Measurements from ENCODE around the gene HES5.
A peak's percentile ranks its signal among the peaks of the same experiment; 100 is the strongest.

The HES5 gene

DNA sequence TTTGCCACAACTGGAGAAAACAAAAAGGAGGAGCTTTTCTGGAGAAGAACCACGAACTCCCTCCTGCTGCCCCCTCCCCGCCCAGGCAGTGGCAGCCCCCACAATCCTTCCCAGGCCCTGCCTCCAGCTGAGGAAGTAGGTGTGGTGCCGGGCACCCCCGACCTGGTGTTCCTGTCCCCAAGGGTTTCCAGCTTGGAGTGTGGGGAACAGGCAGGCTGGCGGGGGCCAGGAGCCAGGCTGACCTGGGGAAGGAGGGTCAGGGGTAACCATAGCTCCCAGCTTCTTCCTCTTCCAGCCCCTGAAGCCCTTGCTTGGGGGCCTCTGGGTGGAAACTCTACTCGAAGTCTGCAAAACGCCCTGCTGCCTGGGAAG is 4.2 kb upstream of the HES5 start:
- no peak overlapping the region for H2AFZ ChIP-seq
- H3K4me1 ChIP-seq: no peaks in the 10 kb centered on the region
- no peaks in the 10 kb centered on the region for H3K9me3 ChIP-seq (ENCODE audit: control insufficient read depth, low read length)
- H3K27me3 ChIP-seq (ENCODE audit: control insufficient read depth, insufficient read depth, low read length): no peaks in the 10 kb centered on the region
- no peak overlapping the region for H3K27ac ChIP-seq
- no peak overlapping the region for H3K4me3 ChIP-seq (ENCODE audit: low read depth, low read length)
- no peak overlapping the region for H3K4me2 ChIP-seq (ENCODE audit: low read length)
- no peaks in the 10 kb centered on the region for H3K36me3 ChIP-seq (ENCODE audit: control insufficient read depth, insufficient read depth, low read length)
- TF ChIP-seq, protein P1, sequence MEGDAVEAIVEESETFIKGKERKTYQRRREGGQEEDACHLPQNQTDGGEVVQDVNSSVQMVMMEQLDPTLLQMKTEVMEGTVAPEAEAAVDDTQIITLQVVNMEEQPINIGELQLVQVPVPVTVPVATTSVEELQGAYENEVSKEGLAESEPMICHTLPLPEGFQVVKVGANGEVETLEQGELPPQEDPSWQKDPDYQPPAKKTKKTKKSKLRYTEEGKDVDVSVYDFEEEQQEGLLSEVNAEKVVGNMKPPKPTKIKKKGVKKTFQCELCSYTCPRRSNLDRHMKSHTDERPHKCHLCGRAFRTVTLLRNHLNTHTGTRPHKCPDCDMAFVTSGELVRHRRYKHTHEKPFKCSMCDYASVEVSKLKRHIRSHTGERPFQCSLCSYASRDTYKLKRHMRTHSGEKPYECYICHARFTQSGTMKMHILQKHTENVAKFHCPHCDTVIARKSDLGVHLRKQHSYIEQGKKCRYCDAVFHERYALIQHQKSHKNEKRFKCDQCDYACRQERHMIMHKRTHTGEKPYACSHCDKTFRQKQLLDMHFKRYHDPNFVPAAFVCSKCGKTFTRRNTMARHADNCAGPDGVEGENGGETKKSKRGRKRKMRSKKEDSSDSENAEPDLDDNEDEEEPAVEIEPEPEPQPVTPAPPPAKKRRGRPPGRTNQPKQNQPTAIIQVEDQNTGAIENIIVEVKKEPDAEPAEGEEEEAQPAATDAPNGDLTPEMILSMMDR (IDR thresholded peaks at IDR 0.05): no peak
- no peak overlapping the region for H3K9ac ChIP-seq
- no peaks in the 10 kb centered on the region for H3K79me2 ChIP-seq

DNA sequence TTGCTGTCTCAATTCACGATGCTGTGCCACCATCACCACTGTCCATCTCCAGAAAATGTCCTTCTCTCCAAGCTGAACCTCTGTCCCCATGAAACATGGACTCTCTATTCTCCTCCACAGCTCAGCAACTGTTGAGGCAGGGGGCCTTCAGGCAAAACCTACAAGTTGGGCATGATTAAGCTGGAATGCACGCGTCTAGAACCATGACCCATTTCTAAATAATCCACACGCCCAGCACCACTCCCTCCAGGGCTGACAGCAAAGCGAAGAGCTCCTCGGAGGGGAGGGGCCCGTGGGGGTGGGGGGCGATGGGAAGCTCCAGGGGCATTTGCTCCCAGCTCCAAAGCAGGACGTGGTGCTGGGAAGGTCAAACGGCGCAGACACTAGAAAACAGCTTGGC is 3.3 kb upstream of the HES5 start:
- Histone ChIP-seq H3K9me3 (ENCODE audit: control insufficient read depth, low read length) (no peaks in the 10 kb centered on the region), H3K79me2 (no peaks in the 10 kb centered on the region), H3K4me1 (peaks cover 3% of the 10 kb centered on the region), H3K9ac (no peak overlapping the region), H2AFZ (no peak overlapping the region), H3K4me2 (ENCODE audit: low read length) (no peak overlapping the region), H3K4me3 (ENCODE audit: low read depth, low read length) (no peak overlapping the region), H3K27me3 (ENCODE audit: control insufficient read depth, insufficient read depth, low read length) (no peaks in the 10 kb centered on the region), H3K36me3 (ENCODE audit: control insufficient read depth, insufficient read depth, low read length) (no peaks in the 10 kb centered on the region), H3K27ac (no peak overlapping the region)
- TF ChIP-seq, protein P1 (IDR thresholded peaks at IDR 0.05): no peak

DNA sequence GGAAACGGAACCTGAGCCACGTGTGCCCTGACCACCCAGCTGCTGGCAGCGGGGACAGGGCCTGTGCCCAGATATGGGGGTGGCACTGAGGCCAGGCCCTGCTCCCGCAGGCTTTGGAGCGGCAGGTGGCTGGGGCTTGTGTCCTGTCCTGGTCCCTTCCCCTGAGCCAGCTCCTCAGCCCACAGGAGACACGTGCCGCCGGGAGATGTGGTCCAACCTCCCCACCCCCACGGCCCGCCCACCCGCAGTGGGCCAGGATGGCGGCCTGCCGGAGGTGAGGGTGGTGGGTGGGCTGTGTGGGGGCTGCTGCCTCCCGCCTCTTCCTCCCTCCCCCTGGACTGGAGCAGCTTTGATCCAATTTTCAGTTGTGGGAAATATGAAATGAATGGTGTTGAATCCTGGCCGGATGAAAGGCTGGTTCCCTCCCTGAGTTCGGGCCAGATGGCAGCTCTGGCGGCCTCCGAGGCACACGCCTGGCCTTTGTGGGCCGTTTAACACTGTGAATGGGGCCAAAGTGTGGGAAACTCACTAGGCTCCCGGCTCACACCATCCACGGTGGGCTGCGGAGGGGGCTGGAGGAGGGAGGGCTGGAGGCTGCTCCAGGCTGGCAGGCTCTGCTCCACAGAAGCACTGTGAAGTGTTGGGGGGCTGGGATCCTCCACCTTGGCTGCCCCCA is 2.6 kb upstream of the HES5 start:
- TF ChIP-seq, protein P1 (IDR thresholded peaks at IDR 0.05): no peak
- Histone ChIP-seq H3K4me3 (ENCODE audit: low read depth, low read length) (no peak overlapping the region), H3K27me3 (ENCODE audit: control insufficient read depth, insufficient read depth, low read length) (no peaks in the 10 kb centered on the region), H3K4me1 (peaks cover 3% of the 10 kb centered on the region), H3K4me2 (ENCODE audit: low read length) (no peak overlapping the region), H3K9me3 (ENCODE audit: control insufficient read depth, low read length) (no peaks in the 10 kb centered on the region), H3K79me2 (no peaks in the 10 kb centered on the region), H3K36me3 (ENCODE audit: control insufficient read depth, insufficient read depth, low read length) (no peaks in the 10 kb centered on the region), H3K9ac (no peak overlapping the region), H2AFZ (no peak overlapping the region), H3K27ac (no peak overlapping the region)

DNA sequence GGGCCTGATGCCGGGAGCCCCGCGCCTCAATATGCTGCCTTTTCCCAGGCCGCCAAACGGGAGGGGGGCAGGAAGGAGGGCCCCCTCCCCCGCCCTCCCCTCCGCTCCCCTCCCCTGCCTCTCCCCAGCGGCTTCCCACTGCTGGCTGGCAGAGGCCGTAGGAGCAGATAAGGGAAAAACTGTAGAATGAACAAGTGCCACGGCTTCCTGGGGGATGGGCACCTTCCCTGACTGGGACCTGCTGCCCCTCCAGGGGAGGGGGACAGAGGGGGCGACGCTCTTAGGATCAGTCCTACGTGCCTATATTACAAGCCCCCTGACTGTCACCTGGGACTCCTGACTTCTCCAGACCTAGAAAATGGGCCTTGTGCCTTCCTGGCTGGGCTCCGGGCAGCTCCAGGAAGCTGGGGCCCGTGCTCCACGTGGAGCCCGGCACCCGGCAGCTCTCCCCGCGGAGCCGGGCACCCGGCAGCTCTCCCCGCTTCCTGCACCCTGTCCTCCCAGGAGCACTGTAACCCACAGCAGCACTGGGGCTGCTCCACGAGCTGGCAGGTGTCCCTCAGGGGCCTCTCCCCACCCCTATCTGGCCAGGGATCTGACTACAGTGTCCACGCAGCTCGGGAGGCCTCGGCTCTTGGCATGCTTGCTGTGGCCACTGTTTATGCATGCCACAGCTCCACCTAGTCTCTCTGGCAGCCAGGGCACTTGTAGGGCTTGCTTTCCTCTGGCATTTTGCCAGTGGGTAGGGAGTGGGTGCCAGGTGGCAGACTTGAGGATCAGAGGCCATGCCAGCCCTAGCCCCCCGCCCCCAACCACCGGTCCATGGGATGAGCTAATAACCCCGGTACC is 674 bp upstream of the HES5 start:
- no peaks in the 10 kb centered on the region for H3K9me3 ChIP-seq (ENCODE audit: control insufficient read depth, low read length)
- TF ChIP-seq, protein P1 (IDR thresholded peaks at IDR 0.05): no peak
- H3K36me3 ChIP-seq (ENCODE audit: control insufficient read depth, insufficient read depth, low read length): no peaks in the 10 kb centered on the region
- H3K4me2 ChIP-seq (ENCODE audit: low read length): peak overlapping the region; percentile 40
- H3K27ac ChIP-seq: no peak overlapping the region
- peaks cover 3% of the 10 kb centered on the region for H3K4me1 ChIP-seq
- H3K4me3 ChIP-seq (ENCODE audit: low read depth, low read length): no peak overlapping the region
- no peak overlapping the region for H3K9ac ChIP-seq
- peaks cover 1% of the 10 kb centered on the region for H3K79me2 ChIP-seq
- H2AFZ ChIP-seq: peak overlapping the region; percentile 33
- no peaks in the 10 kb centered on the region for H3K27me3 ChIP-seq (ENCODE audit: control insufficient read depth, insufficient read depth, low read length)
